ENCODE data around the gene PRRC1. TPM values are rescaled to one million over a fixed set of nuclear protein-coding genes. Genes with fewer than 3 reads are reported as not detected.

Gene PRRC1
- total RNA-seq, 1 experiment from 2014 or later = 77.9 TPM

- no peaks in the 10 kb centered on the region for H3K27me3 Mint-ChIP-seq (ENCODE audit: low read depth)
- DNase-seq (ENCODE audit: low spot score) (peak; percentile 17), ATAC-seq (peak; percentile 73)
- H3K9me3 Mint-ChIP-seq = no peaks in the 10 kb centered on the region
- H3K27ac Mint-ChIP-seq = peak overlapping the region; percentile 4; the same call in 1 of the 2 replicates
- no peak overlapping the region for H3K4me3 Mint-ChIP-seq
- TF ChIP-seq ZNF671 (CRISPR knock-in tag; IDR thresholded peaks at IDR 0.05) (no peak), TEAD4 (CRISPR knock-in tag; IDR thresholded peaks at IDR 0.05) (no peak), ZNF232 (CRISPR knock-in tag; IDR thresholded peaks at IDR 0.05) (no peak), SMAD4 (CRISPR knock-in tag; IDR thresholded peaks at IDR 0.05) (no peak), NFYB (CRISPR knock-in tag; conservative IDR thresholded peaks at IDR 0.05; ENCODE audit: low read depth) (no peak), CBFB (CRISPR knock-in tag; IDR thresholded peaks at IDR 0.05; ENCODE audit: low read depth) (no peak), NFATC4 (CRISPR knock-in tag; IDR thresholded peaks at IDR 0.05) (no peak), KAT7 (CRISPR knock-in tag; IDR thresholded peaks at IDR 0.05; ENCODE audit: borderline replicate concordance) (no peak), RELA (CRISPR knock-in tag; IDR thresholded peaks at IDR 0.05; ENCODE audit: borderline replicate concordance) (no peak), FOXJ3 (CRISPR knock-in tag; IDR thresholded peaks at IDR 0.05; ENCODE audit: borderline replicate concordance) (no peak), PREB (CRISPR knock-in tag; IDR thresholded peaks at IDR 0.05; ENCODE audit: borderline replicate concordance) (no peak), SMAD3 (CRISPR knock-in tag; IDR thresholded peaks at IDR 0.05; ENCODE audit: borderline replicate concordance) (no peak), JAZF1 (CRISPR knock-in tag; IDR thresholded peaks at IDR 0.05) (no peak)
- TF ChIP-seq, protein P1, sequence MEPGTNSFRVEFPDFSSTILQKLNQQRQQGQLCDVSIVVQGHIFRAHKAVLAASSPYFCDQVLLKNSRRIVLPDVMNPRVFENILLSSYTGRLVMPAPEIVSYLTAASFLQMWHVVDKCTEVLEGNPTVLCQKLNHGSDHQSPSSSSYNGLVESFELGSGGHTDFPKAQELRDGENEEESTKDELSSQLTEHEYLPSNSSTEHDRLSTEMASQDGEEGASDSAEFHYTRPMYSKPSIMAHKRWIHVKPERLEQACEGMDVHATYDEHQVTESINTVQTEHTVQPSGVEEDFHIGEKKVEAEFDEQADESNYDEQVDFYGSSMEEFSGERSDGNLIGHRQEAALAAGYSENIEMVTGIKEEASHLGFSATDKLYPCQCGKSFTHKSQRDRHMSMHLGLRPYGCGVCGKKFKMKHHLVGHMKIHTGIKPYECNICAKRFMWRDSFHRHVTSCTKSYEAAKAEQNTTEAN (CRISPR knock-in tag; IDR thresholded peaks at IDR 0.05) = no peak
- TF ChIP-seq, protein P2, sequence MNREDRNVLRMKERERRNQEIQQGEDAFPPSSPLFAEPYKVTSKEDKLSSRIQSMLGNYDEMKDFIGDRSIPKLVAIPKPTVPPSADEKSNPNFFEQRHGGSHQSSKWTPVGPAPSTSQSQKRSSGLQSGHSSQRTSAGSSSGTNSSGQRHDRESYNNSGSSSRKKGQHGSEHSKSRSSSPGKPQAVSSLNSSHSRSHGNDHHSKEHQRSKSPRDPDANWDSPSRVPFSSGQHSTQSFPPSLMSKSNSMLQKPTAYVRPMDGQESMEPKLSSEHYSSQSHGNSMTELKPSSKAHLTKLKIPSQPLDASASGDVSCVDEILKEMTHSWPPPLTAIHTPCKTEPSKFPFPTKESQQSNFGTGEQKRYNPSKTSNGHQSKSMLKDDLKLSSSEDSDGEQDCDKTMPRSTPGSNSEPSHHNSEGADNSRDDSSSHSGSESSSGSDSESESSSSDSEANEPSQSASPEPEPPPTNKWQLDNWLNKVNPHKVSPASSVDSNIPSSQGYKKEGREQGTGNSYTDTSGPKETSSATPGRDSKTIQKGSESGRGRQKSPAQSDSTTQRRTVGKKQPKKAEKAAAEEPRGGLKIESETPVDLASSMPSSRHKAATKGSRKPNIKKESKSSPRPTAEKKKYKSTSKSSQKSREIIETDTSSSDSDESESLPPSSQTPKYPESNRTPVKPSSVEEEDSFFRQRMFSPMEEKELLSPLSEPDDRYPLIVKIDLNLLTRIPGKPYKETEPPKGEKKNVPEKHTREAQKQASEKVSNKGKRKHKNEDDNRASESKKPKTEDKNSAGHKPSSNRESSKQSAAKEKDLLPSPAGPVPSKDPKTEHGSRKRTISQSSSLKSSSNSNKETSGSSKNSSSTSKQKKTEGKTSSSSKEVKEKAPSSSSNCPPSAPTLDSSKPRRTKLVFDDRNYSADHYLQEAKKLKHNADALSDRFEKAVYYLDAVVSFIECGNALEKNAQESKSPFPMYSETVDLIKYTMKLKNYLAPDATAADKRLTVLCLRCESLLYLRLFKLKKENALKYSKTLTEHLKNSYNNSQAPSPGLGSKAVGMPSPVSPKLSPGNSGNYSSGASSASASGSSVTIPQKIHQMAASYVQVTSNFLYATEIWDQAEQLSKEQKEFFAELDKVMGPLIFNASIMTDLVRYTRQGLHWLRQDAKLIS (CRISPR knock-in tag; IDR thresholded peaks at IDR 0.05; ENCODE audit: borderline replicate concordance) = no peak
- POLR2A ChIA-PET = no interaction called here
- CTCF ChIA-PET = interaction anchor here (1.0 kb wide), 2 partner anchors 13 to 612 kb away, joined by 3 to 4 read pairs; no protein-coding TSS in a partner anchor
- H3K4me1 Mint-ChIP-seq = peaks cover 36% of the 10 kb centered on the region
- no peaks in the 10 kb centered on the region for H3K36me3 Mint-ChIP-seq
Measured at GRCh38 chr5:127589309-127590030, 72.0 kb downstream of the PRRC1 start.

DNA sequence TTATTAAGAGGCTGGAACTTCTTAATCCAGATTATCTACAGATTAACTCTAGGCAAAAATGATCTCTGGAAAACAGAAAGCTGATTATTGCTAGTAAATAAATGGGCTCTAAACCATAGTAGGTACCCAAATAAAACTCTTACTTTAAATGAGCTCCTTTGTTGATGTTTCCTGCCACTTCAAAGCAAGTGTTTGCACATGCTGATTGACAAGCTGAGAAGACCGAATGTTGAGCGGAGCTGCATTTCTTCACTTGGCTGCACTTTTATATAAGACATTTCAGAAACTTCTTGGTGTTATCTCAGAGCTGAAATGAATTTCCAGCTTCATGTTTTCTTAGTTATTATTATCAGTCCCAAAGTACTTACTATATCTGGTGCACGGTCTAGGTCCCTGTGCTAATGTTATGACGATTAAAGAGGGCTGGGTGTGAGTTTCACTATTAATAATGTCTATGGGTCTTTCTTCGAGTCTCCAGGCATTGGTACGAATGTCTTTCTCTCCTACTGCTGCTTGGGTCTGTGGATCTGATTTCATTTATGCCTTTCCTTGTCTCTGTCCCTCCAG, 72.8 kb downstream of the PRRC1 start:
- no peaks in the 10 kb centered on the region for H3K9me3 Mint-ChIP-seq
- ATAC-seq = no peak
- DNase-seq (ENCODE audit: low spot score) = no peak
- ChIA-PET POLR2A (no interaction called here), CTCF (interaction anchor here (0.8 to 1.0 kb wide), 3 partner anchors 12 to 611 kb away, joined by 3 to 4 read pairs (median 3); no protein-coding TSS in a partner anchor)
- TF ChIP-seq SP1 (CRISPR knock-in tag; conservative IDR thresholded peaks at IDR 0.05) = no peak
- TF ChIP-seq ETV6 (CRISPR knock-in tag; IDR thresholded peaks at IDR 0.05) = no peak
- no peak overlapping the region for H3K27ac Mint-ChIP-seq
- H3K27me3 Mint-ChIP-seq (ENCODE audit: low read depth) = no peaks in the 10 kb centered on the region
- peaks cover 32% of the 10 kb centered on the region for H3K4me1 Mint-ChIP-seq
- H3K36me3 Mint-ChIP-seq = no peaks in the 10 kb centered on the region
- H3K4me3 Mint-ChIP-seq = no peak overlapping the region
